ENCODE measurements around the gene BTRC. TPM values are rescaled to one million over a fixed set of nuclear protein-coding genes. Genes with fewer than 3 reads are reported as not detected.
"Not testable (repeated sequence)": the region's sequence is repeated elsewhere in the genome, so short reads cannot be mapped to it uniquely, and the experiment has no call there.

BTRC gene
- total RNA-seq: 13.8 and 18.8 TPM in 2 replicates

DNA sequence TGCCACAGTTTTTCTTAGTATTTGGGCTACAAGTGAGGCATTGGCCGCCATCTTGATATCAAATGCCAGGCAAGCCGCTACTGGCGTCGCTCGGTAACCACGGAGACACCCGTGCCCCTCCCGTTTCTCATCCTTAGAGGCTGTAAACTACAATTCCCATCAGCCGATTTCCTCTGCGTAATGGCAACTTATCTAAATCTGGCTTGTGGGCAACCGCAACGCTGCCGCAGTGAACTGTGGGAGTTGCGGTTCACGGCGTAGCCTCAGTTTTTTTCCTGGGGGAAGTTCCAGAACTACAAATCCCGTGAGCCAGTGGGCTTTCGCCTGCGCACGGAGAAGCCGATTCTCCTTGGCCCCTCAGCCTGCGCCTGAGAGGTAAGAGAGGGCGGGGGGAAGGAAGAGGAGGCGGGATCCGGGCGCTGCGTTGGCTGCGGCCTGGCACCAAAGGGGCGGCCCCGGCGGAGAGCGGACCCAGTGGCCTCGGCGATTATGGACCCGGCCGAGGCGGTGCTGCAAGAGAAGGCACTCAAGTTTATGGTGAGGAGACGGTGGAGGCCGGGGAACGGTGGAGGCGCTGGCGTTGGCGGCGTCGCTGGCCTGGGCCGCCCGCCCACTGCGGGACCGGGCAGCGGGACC lies at the start of gene BTRC:
TSS of gene BTRC (plus strand) at position 474 of the 636 bp plus-strand sequence. CDS start at position 490, 16 bp downstream.
- peak; percentile 98 for DNase-seq (ENCODE audit: extremely low read depth, low read depth, low spot score)

DNA sequence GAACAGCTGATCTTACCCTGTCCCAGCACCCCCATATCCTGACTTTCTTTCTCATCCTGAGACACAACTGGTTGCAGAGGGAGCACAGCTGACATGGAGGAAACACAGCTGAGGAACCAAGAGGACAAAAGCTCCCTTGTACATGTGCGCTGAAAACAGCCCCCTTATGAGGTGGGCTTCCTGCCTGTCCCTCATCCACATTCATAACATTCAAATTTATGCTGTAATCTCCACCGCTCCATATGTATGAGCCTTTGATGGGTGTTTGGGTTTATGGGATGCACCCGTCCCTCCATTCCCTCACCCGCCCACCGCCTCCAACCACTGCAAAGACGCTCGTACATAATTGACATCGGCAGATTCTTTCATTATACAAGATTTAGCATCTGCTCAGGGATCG lies 49.6 kb upstream of the BTRC start:
- DNase-seq (ENCODE audit: extremely low read depth, low read depth, low spot score): no peak

DNA sequence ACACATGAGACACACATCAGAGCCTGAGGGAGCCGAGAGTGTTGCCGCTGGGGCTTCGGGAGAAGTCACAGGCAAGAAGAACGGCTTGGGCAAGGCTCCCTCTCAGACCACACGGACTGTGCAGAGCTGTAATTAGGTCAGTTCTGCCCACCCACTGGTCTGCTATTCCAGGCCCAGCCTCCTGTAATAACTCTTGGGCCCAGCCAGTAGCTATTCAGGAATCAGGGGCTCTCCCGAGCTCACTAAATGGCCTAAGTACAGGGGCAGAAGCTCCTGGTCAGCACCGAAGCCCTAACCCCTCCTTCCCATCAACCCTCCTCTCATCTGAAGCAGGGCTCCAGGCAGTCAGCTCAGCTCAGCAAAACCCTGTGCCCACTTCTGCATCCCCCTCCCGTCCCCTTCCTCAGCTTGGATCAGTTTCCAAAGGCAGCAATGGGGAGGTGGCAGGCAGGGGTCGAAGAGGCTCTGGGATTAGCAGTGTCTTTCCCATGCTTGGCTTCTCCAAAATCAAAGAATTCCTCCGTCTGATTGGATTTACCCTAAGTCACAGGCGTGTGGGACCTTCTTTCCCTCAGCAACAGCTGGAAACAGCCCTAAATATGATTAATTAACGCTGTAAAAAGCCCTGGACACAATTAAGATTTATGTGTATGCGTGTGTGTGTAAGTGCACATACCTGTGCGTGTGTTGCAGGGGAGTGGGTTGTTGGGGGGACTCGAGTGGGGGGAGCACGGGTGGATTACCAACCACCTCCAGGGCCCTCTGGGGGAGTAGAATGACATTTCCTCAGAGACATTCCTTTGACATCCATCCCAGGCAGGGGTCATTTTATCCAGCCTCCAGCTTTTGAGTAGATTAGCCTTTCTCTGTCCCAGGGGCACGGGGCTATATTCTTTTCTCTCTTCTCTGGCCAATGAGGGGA lies 48.4 kb upstream of the BTRC start:
- DNase-seq (ENCODE audit: extremely low read depth, low read depth, low spot score): no peak

DNA sequence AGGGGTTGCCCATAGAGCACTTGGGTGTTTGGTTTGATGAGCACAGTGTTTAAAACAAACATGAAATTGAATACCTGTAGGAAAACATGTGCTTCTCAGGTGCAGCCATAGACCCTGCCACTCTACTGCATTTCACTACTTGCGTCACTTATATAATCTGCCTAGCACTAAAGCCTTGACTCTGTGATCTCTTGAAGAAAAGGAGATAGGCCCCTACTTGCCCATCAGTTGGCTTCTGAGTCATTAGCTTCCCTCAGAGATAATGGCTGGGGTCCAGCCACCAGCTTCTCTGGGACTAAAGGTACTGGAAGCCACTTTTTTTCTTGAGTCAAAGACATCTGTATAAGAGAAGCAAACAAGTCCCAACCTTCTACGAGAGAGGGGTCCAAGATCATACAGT lies 45.9 kb upstream of the BTRC start:
- DNase-seq (ENCODE audit: extremely low read depth, low read depth, low spot score): no peak

DNA sequence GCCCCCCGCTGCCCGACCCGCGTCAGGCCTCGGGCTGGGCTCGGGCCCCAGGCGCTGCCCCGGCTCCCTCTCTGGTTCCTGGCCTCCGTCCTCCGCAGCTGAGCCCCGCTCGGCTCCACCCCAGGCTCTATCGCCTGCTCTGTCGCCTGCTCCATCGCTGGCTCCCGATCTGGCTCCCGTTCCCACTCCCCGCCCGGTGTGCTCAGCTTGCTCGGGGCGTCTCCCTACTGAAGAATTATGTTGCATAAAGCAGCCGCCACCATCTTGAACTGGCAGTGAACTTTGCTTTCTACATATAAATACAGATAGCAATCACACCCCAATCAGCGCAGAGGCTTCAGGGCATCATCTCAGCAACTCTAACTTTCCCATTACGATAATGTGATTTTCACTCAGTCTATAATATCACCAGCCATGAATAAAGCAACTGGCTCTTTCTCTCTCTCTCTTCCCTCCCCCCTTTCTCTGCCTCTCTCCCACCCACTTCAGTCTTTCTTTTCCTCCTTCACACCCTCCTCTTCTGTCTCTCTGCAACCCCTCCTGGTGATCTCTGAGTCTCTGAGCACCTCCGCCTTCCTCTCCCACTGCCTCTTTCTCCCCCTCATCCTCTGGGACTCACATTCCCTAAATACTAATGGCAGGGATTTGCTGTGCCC lies 43.3 kb upstream of the BTRC start:
- no peak for DNase-seq (ENCODE audit: extremely low read depth, low read depth, low spot score)

DNA sequence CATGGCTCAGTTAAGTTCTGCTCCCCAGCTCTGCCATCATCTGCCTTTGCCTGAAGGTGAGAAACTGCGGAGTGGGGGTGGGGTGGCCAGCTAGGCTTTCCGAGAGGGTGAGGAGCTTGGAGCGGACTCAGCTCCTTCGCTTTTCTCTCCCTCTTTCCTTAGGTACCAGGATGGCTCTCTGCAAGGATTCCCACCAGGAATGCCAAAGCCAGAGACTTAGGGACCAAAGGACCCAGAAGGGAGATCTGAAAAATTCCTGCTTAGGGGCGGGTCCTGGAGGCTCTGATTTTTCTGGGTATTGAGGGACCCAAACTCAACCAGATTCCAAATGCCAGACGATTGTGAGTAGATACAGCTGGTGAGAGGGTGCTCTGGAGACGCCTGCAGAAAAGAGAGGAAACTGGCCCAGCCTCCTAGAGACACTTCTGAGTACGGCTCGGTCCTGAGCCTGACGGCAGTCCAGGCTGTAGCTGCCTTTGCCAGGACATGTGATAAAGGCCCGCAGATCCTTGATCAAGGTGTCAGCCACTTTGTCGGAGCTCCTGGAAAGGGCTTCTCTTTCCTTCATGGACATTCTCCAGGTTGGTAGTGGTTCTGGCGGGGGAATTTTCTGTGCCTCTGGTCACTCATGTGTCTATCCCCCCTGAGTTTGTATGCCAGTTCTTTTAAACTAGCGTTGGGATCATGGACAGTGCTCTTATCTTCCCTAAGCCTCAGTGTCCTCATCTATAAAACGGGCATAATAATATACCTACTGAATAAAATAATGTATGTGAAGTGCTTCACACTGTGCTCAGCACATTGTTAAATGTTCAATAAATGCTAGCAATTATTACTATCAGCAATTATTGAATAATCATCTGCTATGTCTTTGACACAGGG lies 42.5 kb upstream of the BTRC start:
- DNase-seq (ENCODE audit: extremely low read depth, low read depth, low spot score): no peak

DNA sequence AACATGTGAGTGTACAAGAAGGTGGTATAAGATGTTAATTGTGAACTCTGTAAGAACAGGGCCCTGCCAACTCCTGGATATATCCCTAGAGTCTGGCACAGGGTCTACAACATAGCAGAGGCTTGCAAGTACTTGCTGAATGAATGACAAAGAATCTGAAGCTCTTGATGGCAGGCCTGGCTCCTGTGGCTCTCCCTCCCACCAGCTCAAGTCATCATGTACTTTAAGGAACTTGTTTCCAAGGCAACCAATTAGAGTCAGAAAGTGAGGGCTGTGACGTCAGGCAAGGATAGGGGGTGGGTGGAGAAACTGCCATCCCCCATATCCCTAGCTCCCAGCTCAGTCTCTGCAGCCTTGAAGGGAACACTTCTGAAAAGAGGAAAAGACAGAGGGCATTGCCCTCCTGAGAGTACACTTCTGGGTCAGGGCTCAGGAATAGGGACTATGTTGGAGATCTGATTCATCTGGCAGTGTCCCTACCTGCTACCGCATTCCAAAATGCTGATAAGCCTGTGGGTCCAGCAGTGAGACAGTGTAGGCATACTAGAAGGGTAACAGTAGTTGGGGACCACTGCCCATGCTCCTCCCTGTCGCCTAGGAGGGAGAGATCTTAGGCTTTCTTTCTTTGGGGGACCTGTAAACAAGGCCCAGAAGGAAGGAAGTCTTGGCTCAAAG lies 34.6 kb upstream of the BTRC start:
- DNase-seq (ENCODE audit: extremely low read depth, low read depth, low spot score): no peak

DNA sequence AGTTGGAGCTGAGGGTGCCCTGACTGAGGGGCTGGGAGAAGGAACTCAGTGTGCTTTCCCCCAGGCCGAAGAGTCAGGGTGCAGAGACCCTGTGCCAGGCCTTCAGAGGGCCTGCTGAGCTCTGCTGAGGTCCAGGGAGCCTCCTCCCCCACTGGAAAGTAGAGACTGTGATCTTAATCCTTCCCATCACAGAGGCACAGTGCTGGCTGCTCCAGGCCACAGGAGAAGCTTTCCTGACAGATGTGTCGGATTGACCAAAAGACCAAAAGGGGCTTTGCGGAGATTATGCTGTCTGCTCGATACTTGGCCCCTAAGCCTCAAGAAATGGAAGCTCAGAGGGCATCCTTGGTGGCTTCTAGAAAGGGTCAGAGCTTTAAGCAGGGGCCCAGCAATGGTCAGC lies 32.9 kb upstream of the BTRC start:
- no peak for DNase-seq (ENCODE audit: extremely low read depth, low read depth, low spot score)

DNA sequence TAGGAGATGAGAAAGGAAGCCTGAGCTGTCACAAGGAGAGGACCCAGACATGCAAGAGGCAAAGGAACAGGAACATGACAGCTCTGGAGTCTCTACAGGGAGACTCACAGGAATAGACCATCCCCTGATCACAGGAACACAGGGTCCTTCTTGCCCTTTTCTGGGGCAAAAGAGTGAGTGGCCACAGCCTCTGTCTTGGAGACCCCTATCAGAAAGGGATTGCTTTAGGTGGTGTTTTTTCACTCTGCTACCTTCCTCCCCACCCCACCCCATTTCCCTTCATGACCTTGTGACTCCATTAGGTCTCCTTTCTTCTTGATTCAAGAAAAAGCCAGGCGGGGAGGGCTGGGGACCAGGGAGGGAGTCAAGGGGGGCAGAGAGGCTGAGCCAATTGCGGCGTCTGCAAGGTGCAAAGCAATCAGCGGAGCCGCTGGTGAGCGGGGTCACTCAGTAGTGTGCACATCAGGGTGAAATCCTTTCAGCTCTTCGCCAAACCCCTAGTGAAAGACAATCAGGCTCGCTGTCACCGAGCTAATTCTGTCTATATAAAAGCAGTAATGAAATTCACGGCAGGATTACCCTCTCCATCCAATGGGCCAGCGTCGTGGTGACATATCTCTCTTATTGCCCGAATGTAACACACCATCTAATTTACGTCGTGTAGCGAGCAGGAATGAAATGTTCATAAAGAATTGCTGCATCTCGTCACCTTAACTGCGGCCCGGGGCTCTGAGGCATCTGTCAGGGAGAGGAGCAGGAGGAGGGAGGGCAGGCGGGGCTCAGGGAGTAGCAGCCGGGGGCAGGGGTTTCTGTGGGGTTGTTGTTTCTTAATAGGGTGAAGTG lies 31.5 kb upstream of the BTRC start:
- no peak for DNase-seq (ENCODE audit: extremely low read depth, low read depth, low spot score)

DNA sequence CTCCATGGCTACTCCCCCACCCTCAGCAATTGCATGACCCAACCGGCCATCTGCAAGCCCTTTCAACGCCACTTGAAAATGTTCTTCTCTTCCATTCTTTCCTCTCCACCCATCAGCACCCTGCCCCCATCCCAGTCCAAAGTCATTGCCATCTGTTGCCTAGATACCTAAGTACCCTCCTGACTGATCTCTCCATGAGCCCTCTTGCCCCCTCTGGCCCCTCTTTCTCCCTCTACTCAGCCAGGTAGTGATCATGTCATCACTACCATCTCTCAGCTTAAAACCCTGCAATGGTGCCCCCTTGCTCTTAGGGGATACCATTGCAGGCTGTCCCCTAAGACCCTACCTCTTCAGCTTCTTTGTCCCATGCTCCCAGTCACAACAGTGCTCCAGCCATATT lies 30.5 kb upstream of the BTRC start:
- DNase-seq (ENCODE audit: extremely low read depth, low read depth, low spot score): no peak

DNA sequence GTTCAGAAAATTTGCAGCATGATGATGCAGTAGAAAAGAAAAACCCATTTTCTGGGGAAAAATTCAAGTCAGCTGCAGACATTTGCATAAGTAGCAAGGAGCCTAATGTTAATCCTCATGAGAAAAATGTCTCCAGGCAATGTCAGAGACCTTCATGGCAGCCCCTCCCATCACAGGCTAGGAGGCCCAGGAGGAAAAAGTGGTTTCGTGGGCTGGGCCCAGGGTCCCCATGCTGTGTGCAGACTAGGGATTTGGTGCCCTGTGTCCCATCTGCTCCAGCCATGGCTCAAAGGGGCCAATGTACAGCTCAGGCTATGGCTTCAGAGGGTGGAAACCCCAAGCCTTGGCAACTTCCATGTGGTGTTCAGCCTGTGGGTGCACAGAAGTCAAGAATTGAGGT lies 26.5 kb upstream of the BTRC start:
- not testable (repeated sequence) for DNase-seq (ENCODE audit: extremely low read depth, low read depth, low spot score)

DNA sequence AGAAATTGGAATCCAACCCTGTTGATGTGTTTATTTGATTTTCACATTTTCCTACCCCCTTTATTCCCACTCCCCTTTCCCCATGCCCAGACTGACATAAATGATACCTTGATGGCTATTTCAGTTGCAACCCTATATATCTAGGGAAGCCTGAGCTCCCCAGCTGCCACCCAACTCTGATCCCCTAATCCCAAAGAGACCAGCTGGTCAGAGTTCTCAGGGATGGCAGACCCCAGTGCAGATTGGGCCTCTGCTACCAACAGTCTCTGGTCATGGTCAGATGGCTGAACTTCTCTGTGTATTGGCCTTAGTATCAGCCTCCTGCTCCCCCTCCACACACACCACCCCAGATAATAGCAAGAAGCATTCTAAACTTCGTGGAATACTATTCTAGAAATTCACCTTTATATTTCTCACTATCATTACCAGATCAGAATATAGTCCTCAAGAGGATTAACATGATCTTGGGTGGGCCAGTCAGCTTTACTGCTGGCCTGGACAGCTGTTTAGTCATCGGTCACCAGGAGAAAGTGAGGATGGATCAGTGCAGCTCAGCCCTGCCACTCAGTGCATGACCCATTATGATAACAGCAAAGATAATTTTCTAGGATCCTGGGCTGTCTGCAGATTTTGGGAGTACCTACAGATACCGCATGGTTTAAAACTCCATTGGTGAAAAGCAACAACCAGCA lies 24.5 kb upstream of the BTRC start:
- no peak for DNase-seq (ENCODE audit: extremely low read depth, low read depth, low spot score)

DNA sequence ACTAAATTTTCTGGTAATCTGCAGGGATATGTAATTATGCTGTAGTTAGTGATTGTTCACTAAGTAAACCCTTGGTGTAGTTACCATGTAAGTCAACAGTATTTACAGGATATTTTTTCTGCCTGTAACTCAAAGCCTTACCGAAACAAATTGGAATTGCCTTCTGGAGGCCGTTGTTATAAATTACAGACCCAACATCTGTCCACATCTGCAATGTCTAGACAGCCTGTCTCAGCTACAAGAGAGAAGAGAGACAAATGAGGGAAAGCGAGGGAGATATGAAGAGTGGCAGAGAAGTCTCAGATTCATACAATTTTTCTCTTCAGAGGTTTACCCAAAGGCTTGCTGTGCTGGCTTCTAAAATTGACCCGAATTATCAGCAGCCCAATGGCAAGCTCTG lies 23.7 kb upstream of the BTRC start:
- no peak for DNase-seq (ENCODE audit: extremely low read depth, low read depth, low spot score)

DNA sequence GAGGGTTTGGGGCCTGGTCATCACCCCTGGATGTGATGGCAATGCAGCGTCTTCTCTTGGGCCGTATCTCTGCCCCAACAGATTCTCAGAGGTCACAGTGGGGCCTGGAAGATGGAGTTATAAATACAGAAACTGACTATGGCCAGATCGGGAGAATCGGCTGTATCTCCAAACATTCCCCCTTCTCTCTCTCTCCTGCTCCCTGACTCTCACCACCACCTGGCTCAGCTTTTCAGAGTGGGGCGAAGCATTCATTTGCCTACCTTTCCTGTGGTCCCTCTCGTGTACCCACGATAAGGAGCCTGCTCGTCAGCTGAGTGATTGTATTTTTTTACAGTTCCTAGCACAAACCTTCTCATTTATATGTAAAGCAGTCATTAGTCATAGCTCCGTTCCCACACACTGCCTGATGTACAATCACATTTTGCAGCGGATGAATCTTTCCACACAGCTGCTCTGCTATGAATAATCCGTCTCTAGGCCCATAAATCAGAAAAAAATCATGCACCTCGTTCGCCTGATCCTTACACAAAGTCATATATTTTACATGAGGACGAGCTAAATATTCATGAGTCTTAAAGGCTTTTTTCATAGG lies 23.2 kb upstream of the BTRC start:
- no peak for DNase-seq (ENCODE audit: extremely low read depth, low read depth, low spot score)

DNA sequence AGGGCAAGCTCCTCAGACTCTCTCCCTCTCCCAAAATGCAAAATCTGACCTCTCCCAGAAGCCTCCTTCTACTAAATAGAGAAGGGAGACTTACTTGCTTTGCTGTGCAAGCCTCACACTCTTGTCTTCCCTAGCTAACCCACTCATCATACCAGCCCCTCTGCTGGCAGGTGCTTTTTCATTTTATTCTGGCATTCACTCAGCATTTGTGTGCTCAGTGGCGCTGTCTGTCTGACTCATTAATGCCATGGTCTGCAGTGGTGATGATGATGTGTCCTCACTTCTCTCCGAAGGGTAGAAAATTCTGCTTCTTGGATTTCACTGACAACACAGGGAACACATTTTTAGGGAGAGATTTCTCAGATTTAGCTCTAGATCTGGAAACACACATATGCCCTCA lies 22.0 kb upstream of the BTRC start:
- DNase-seq (ENCODE audit: extremely low read depth, low read depth, low spot score): no peak

DNA sequence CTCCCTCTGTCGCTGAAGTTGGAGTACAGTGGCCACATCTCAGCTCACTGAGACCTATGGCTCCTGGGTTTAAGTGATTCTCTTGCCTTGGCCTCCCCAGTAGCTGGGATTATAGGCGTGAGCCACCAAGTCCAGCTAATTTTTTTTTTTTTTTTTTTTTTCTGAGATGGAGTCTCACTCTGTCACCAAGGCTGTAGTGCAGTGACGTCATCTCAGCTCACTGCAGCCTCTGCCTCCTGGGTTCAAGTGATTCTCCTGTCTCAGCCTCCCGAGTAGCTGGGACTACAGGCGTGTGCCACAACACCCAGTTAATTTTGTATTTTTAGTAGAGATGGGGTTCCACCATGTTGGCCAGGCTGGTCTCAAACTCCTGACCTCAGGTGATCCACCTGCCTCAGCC lies 19.7 kb upstream of the BTRC start:
- not testable (repeated sequence) for DNase-seq (ENCODE audit: extremely low read depth, low read depth, low spot score)

DNA sequence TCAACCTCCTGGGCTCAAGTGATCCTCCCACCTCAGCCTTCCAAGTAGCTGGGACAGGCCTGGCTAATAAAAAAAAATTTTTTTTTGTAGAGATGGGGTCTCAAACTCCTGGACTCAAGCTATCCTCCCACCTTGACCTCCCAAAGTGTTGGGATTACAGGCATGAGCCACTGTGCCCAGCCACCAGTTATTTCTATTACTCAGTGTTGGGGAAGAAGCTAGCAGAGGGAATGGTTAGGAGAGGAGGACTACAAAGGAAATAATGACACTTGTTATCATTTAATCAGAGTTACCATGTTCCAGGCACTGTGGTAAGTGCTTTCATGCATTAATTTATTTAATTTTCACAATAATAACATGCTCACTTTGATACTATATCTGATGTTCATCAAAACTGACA lies 17.6 kb upstream of the BTRC start:
- no peak for DNase-seq (ENCODE audit: extremely low read depth, low read depth, low spot score)

DNA sequence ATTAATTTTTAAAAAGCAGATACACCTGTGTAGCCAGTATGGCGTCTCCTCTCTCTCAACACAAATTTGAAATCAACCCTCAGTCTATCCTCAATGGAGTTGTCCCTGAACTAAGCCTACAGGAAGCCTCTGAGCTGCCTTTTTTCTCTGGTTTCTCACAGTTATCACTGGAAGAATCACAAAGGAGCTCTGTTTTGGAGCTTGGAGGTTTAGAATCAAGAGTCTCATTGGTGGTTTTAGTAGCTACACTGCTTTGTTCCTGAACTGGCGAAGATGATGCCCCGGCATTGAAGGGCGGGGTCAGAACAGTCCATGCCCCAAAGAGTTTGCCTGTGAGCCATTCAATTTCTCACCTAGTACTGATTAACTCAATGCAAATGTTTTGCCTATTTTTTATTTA lies 16.1 kb upstream of the BTRC start:
- no peak for DNase-seq (ENCODE audit: extremely low read depth, low read depth, low spot score)

Measured in glomerular endothelial cell (primary cell).